Dermis microvascular lymphatic vessel endothelial cell (primary cell): ENCODE data around the gene TPD52L1. TPM values are rescaled to one million over a fixed set of nuclear protein-coding genes. Genes with fewer than 3 reads are reported as not detected.
"Not testable (repeated sequence)": the region's sequence is repeated elsewhere in the genome, so short reads cannot be mapped to it uniquely, and the experiment has no call there.

ENCODE experiments used
- DNase-seq, 2 donors: peaks; one replicate each; pipeline versions ENCODE4 v3.0.0 to v3.0.0-alpha.2; 2010; ENCODE audit warnings: low read depth in 2 of 2
- total RNA-seq: library from RNA; depleted of rRNA; stranded (reverse); fragments of >200 nt; gene quantifications from 2 replicates; pipeline ENCODE4 v1.2.1, GENCODE V29; 2014

The TPD52L1 gene
- total RNA-seq, 1 donor from 2014 or later, result 0.90 TPM

- no peak for DNase-seq
Measured at GRCh38 chr6:125140808-125141207, 12.8 kb upstream of the TPD52L1 start.

GRCh38 chr6:125142618-125143017 lies 11.0 kb upstream of the TPD52L1 start:
- DNase-seq, result no peak

DNA sequence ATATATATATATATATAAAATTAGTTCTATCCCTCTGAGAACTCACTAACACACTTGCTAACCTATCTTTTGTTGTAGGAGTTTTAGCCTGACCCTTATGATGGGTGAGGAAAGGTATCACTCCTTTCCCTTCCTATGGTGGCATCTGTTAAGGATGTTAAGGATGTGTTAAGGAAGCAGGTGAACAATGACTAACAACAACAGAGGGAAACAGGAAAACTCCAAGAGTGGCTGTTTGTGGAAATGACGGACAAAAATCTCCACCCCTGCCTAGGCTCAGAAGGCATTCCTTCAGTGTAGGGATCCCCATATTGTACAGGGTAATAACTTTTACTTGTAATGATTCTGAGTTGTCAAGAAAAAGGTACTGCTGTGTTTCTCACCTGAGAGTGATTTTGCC lies 8.8 kb upstream of the TPD52L1 start:
- DNase-seq, result no peak

- DNase-seq, result no peak
Measured at GRCh38 chr6:125149256-125150144, 4.1 kb upstream of the TPD52L1 start.

- DNase-seq, result no peak
Measured at GRCh38 chr6:125151700-125152099, 1.9 kb upstream of the TPD52L1 start.

- peak in 1 of 2 donors; percentile 4 for DNase-seq
Measured at GRCh38 chr6:125154118-125154760, 666 bp downstream of the TPD52L1 start.

- peak; percentile 2 to 12 for DNase-seq
Measured at GRCh38 chr6:125154761-125155135, 1.2 kb downstream of the TPD52L1 start.

GRCh38 chr6:125155344-125155743 lies 1.8 kb downstream of the TPD52L1 start:
- DNase-seq, result no peak

DNA sequence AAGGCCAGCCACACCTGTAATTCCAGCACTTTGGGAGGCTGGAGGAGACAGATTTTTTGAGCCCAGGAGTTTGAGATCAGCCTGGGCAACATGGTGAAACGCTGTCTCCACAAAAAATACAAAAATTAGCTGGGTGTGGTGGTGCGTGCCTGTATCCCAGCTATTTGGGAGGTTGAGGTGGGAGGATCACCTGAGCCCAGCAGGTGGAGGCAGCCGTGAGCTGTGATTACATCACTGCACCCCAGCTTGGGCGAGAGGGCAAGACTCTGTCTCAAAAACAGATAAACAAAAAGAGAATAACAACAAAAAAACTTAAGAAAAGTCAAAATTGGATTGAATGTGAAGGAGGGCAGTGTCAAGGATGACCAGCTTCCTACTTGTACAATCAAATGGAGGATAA lies 2.9 kb downstream of the TPD52L1 start:
- DNase-seq, result no peak

DNA sequence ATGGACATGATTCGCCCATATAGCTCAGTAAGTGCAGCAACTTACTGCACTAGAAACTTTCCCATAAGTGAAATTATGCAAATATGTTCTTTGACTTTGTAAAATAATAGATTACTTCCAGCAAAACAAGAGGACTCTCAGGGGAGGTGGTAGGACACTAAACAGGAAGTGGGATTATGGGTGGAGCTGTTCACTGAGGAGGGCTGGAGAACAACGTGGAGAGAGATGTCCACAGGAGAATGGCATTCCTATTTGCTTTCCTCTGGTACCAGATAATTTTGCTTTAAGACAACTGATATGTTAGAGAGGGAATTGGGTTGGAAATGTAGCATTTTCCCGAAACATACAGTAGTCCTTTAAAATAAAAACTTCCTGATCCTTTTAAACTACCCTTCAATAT lies 3.7 kb downstream of the TPD52L1 start:
- DNase-seq, result no peak

DNA sequence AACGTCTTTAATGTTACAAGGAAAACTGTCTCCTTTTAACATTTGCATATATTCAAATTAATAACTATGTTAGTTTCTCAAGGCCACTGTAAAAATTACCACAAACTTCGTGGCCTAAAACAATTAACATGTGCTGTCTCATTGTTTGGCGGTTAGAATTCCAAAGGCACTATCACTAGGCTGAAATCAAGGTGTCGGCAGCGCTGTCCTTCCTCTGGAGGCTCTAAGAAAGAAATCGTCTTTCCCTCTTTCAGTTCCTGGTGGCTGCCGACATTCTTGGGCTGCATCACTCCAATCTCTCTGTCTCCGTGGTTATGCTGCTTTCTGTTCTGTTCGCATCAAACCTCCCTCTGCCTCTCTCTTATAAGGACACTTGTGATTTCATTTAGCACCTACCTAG lies 4.2 kb downstream of the TPD52L1 start:
- no peak for DNase-seq

DNA sequence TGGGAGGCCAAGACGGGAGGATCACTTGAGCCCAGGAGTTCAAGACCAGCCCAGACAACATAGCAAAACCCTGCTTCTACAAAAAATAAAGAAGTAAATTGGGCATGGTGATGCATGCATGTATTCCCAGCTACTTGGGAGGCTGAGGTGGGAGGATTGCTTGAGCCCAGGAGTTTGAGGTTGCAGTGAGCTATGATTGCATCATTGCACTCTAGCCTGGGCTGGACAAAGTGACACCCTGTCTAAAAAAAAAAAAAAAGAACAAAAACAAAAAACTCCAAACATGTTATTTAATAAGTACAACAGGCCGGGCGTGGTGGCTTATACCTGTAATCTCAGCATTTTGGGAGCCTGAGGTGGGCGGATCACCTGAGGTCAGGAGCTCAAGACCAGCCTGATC lies 9.8 kb downstream of the TPD52L1 start:
- not testable (repeated sequence) for DNase-seq

DNA sequence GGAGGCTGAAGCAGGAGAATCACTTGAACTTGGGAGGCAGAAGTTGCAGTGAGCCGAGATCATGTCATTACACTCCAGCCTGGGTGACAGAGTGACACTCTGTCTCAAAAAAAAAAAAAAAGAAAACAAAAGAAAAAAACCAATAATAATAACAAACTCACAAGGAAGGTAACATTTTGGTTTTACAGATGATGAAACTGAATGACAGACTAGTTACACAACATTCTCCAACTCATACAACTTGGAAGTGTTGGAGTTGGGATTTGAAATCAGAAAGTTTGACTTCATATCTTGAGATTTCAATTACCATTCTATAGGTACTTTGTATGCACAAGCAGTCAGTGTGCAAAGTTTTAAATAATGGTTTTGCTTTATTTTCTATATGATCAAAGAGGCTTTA lies 10.2 kb downstream of the TPD52L1 start:
- DNase-seq, result no peak

- DNase-seq, result no peak
Measured at GRCh38 chr6:125164696-125165095, 11.1 kb downstream of the TPD52L1 start.

DNA sequence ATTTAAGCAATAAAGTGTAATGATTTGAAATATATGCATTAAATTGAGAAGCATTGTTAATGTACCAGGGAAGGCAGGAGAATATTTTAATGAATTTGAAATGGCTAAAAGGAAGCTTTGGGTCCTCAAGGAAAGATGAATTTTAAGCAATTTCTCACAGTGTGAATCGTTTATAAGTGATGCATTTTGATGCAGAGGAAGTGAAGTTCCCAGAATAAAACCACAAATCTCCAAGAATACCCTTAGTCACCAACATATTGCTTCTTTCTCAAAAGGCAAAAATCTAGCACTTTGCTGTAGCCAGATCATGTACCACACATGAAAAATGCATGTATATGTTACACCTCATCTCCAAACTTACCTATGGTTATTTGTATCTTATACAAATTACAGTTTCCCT lies 11.7 kb downstream of the TPD52L1 start:
- DNase-seq, result no peak

- DNase-seq, result no peak
Measured at GRCh38 chr6:125165776-125166175, 12.2 kb downstream of the TPD52L1 start.

- DNase-seq, result no peak
Measured at GRCh38 chr6:125166711-125167110, 13.1 kb downstream of the TPD52L1 start.

DNA sequence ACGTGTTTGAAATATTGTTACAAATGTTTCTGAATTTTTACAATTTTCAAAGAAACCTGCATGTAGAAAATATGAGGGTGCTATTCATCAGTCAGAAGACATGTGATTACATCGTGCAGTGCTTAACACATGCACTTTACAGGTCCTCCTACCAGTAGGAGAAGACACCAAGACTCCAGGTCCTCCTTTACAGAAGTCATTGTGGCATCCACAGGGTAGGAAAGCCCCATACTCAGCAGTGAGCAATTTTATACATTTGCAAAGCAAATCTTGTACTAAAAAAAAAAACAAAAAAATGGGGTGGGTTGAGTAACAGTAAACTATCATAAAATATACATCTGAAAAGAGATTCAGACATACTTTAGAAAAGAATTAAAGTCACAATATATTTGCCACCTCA lies 14.0 kb downstream of the TPD52L1 start:
- DNase-seq, result no peak

DNA sequence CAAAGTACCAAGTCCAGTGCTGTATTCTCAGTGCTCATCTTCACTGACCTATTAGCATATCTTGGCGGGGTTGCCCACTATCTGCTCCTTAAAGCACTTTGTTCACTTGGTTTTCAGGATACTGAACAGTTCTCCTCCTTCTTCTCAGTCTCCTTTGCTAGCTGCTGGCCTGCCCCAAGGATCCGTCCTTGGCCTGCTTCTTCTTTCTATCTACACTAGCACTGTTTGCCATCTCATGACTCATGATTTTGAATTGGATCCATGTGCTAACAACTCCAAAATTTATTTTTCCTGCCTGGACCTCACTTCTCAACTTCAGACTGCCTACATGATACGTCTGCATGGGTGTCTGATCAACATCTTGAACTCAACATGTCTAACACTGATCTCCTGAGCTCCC lies 15.5 kb downstream of the TPD52L1 start:
- no peak for DNase-seq

DNA sequence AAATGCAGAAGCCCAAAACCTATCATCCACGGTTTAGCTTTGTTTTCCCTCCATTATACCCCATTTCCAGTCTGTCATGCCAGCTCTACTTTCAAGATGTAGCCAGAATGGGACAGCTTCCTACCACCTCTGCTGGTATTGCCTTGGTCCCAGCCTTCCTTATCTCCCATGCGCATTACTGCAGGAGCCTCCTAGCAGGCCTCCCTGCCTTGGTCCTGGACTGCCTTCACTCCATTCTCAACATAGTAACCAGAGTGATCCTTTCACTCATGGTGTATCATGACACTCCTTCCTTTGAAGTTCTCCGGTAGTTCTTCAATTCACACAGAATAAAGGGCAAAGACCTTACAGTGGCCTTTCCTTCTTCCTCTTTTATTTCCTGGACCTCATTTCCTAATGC lies 15.9 kb downstream of the TPD52L1 start:
- DNase-seq, result no peak

- no peak for DNase-seq
Measured at GRCh38 chr6:125170376-125170775, 16.8 kb downstream of the TPD52L1 start.

DNA sequence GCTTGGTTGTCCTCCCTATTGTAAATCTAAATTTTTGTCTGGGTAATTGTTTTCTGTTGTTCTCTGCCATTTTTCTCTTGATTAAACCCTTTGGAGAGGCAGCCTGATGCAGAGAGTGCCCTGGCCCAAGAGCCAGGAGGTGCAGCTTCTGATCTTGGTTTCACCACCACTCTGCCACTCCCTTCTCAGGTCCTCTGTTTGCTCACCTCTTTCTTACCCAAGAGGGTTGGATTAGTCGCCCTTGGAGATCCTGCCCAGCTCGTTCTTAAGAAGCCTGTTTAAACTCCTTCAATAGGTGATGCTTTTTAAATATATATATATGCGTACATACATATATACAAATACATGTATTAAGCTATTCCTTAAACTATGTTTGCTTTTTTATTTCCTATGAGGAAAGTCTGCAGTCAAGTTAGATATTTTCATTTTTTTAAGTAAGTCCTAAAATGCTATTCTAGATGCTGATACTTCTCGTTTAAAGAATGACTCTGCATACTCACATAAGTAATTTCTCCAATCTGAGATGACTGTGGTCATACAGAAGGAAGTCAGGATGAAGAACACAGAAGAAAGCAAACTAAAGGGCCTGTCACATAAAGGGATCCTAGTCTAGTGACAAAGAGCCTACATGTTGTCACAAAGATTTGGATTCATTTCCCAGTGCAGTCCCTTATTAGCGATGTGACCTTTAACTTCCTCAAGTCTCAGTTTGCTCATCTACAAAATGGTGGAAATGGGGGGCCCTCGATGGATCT lies 19.9 kb downstream of the TPD52L1 start:
- DNase-seq, result no peak
